Neuron (in vitro differentiated cells): ENCODE results near the gene SLC9A5.

ENCODE experiments used
- H2AFZ ChIP-seq: one replicate; pipeline ENCODE4 v1.6.1; 2013; ENCODE audit warnings: low read depth, mild to moderate bottlenecking, inconsistent platforms, low read length, moderate library complexity
- H3K27me3 ChIP-seq: one replicate; pipeline ENCODE4 v1.6.1; 2013; ENCODE audit warnings: low read length; ENCODE audit not compliant: insufficient read depth
- H3K36me3 ChIP-seq: one replicate; pipeline ENCODE4 v1.6.1; 2013; ENCODE audit warnings: low read length; ENCODE audit not compliant: insufficient read depth
- H3K4me1 ChIP-seq: one replicate; pipeline ENCODE4 v1.6.1; 2013; ENCODE audit warnings: low read length; ENCODE audit not compliant: insufficient read depth
- H3K4me3 ChIP-seq: 2 replicates; pipeline ENCODE4 v1.5.1; 2013; ENCODE audit warnings: mild to moderate bottlenecking, low read length, moderate library complexity
- H3K9me3 ChIP-seq: one replicate; pipeline ENCODE4 v1.6.1; 2013; ENCODE audit warnings: low read length

The SLC9A5 gene

DNA sequence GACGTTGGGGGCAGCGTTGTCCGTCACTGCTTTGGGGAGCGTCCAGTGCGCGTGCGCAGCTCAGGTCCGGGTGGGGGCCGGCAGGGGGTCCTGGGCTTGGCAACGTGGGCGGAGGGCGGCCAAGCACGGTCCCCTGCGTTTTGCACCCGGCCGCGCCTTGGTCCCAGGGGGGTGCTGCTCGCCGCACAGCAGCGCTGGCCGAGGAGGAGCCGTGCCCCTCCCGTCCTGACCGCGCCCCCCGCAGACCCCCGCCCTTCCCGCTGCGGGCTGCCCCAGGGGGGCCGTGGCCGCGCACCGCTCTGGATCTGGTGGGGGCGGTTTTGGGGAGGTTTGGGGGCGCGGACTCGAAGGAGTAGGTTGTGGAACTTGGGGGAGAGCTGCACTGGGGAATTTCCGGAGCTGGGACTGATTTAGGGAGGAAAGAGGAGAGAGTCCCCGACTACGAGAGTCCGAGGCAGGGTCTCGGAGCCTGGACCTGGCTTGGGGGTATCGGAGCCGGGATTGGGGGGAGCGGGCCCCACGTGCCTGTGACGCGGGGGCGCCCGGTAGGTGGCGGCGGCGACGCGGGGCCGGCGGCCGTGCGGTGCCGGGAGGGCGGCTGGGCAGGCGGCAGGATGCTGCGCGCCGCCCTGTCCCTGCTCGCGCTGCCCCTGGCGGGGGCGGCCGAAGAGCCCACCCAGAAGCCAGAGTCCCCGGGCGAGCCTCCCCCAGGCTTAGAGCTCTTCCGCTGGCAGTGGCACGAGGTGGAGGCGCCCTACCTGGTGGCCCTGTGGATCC, at the start of gene SLC9A5:
Gene SLC9A5 (plus strand): TSS at position 579 of the 777 bp plus-strand sequence. CDS start 36 bp downstream, at position 615.
- Histone ChIP-seq H3K36me3 (no peaks in the 10 kb centered on the region), H3K4me1 (peaks cover 36% of the 10 kb centered on the region), H2AFZ (peak within 1 kb of the TSS; percentile 69), H3K27me3 (peaks cover 12% of the 10 kb centered on the region), H3K9me3 (no peaks in the 10 kb centered on the region), H3K4me3 (peak within 1 kb of the TSS; percentile 73)

DNA sequence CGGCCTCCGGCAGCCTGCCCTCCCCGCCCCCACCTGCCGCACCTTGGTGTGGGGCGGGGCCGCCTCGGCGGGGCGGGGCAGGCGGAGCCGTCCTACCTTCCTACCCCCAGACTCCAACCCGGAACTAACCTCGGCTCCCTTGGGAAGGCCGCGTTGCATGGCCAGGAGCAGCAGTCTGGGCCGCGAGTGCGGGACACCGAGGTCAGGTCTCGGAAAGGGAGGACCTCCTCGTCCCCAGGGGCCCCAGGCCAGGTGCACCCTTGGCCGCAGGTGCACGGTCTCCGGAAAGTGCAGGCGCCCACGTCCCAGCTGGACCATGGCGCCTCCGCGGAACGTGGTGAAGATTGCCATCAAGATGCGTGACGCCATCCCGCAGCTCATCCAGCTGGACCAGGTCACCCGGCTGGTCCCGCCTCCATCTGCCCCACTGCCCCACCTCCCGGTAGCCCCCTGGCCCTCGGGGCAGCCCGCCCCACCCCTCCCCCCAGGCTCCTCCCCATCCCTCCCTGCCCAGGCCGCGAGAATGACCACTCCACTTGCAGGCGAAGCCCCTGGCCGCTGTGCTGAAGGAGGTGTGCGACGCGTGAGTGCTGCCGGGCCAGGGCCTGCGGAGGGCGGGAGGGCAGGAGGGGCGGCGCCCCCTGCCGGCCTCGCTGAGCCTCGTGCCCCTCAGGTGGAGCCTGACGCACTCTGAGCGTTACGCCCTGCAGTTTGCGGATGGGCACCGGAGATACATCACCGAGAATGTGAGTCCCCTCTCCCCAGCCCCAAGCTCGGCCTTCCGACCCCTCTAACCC, 49.6 kb upstream of the SLC9A5 start, which contains the start of gene ELMO3:
Gene ELMO3 (plus strand): TSS at position 121 of the 797 bp plus-strand sequence. CDS start 196 bp downstream, at position 317.
- Histone ChIP-seq H2AFZ (no peak within 1 kb of the TSS), H3K9me3 (no peaks in the 10 kb centered on the region), H3K4me1 (no peaks in the 10 kb centered on the region), H3K4me3 (no peak within 1 kb of the TSS), H3K27me3 (no peaks in the 10 kb centered on the region), H3K36me3 (peaks cover 78% of the 10 kb centered on the region)

DNA sequence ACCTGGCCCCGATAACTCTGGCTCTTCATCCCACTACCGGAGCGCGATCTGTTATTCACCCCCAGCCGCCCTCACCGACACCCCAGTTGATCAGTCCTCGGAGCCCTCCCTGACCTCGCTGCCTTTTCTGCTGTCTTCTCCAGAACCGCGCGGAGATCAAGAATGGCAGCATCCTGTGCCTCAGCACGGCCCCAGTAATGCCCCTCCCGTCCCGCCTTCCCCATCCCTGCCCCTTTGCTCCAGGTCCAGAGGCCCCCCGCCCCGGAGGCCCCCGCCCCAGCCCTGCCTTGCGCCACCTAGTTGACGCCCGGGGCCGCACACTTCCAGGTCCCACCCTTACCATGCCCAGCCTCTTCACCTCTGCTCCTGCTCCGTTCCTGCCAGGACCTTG, 49.0 kb upstream of the SLC9A5 start:
- no peaks in the 10 kb centered on the region for H3K4me1 ChIP-seq
- H3K9me3 ChIP-seq: no peaks in the 10 kb centered on the region
- H3K36me3 ChIP-seq: peaks cover 74% of the 10 kb centered on the region
- H3K4me3 ChIP-seq: no peak overlapping the region
- H3K27me3 ChIP-seq: no peaks in the 10 kb centered on the region
- H2AFZ ChIP-seq: no peak overlapping the region

GRCh38 chr16:67200491-67200890, 48.3 kb upstream of the SLC9A5 start:
- Histone ChIP-seq H3K4me1 (no peaks in the 10 kb centered on the region), H3K27me3 (no peaks in the 10 kb centered on the region), H3K4me3 (no peak overlapping the region), H3K9me3 (no peaks in the 10 kb centered on the region), H2AFZ (no peak overlapping the region), H3K36me3 (peaks cover 67% of the 10 kb centered on the region)

GRCh38 chr16:67201411-67202345, 47.1 kb upstream of the SLC9A5 start:
- peaks cover 1% of the 10 kb centered on the region for H3K4me1 ChIP-seq
- H3K9me3 ChIP-seq: no peaks in the 10 kb centered on the region
- H3K4me3 ChIP-seq: no peak overlapping the region
- H3K36me3 ChIP-seq: peaks cover 56% of the 10 kb centered on the region
- H3K27me3 ChIP-seq: no peaks in the 10 kb centered on the region
- no peak overlapping the region for H2AFZ ChIP-seq

GRCh38 chr16:67202426-67202825, 46.4 kb upstream of the SLC9A5 start:
- no peak overlapping the region for H2AFZ ChIP-seq
- H3K9me3 ChIP-seq: no peaks in the 10 kb centered on the region
- H3K4me1 ChIP-seq: peaks cover 8% of the 10 kb centered on the region
- H3K4me3 ChIP-seq: no peak overlapping the region
- H3K36me3 ChIP-seq: peaks cover 49% of the 10 kb centered on the region
- H3K27me3 ChIP-seq: no peaks in the 10 kb centered on the region

- no peak overlapping the region for H2AFZ ChIP-seq
- H3K36me3 ChIP-seq: peaks cover 46% of the 10 kb centered on the region
- H3K4me3 ChIP-seq: no peak overlapping the region
- no peaks in the 10 kb centered on the region for H3K27me3 ChIP-seq
- H3K9me3 ChIP-seq: no peaks in the 10 kb centered on the region
- H3K4me1 ChIP-seq: peaks cover 8% of the 10 kb centered on the region
These were observed 45.8 kb upstream of the SLC9A5 start for GRCh38 chr16:67202956-67203493.

- peaks cover 36% of the 10 kb centered on the region for H3K36me3 ChIP-seq
- no peaks in the 10 kb centered on the region for H3K27me3 ChIP-seq
- peaks cover 8% of the 10 kb centered on the region for H3K4me1 ChIP-seq
- no peaks in the 10 kb centered on the region for H3K9me3 ChIP-seq
- no peak overlapping the region for H3K4me3 ChIP-seq
- H2AFZ ChIP-seq: no peak overlapping the region
These were observed 44.7 kb upstream of the SLC9A5 start for GRCh38 chr16:67204076-67204475.

GRCh38 chr16:67206129-67206837, 42.5 kb upstream of the SLC9A5 start:
- H3K36me3 ChIP-seq: peaks cover 32% of the 10 kb centered on the region
- peaks cover 8% of the 10 kb centered on the region for H3K4me1 ChIP-seq
- no peaks in the 10 kb centered on the region for H3K27me3 ChIP-seq
- no peaks in the 10 kb centered on the region for H3K9me3 ChIP-seq
- no peak overlapping the region for H2AFZ ChIP-seq
- no peak overlapping the region for H3K4me3 ChIP-seq

- no peaks in the 10 kb centered on the region for H3K9me3 ChIP-seq
- no peak overlapping the region for H2AFZ ChIP-seq
- no peak overlapping the region for H3K4me3 ChIP-seq
- peaks cover 30% of the 10 kb centered on the region for H3K36me3 ChIP-seq
- H3K27me3 ChIP-seq: no peaks in the 10 kb centered on the region
- H3K4me1 ChIP-seq: peaks cover 8% of the 10 kb centered on the region
These were observed 41.9 kb upstream of the SLC9A5 start for GRCh38 chr16:67206838-67207248.

GRCh38 chr16:67207249-67208091, 41.3 kb upstream of the SLC9A5 start:
- Histone ChIP-seq H3K27me3 (no peaks in the 10 kb centered on the region), H3K4me3 (no peak overlapping the region), H3K4me1 (peaks cover 8% of the 10 kb centered on the region), H2AFZ (no peak overlapping the region), H3K9me3 (no peaks in the 10 kb centered on the region), H3K36me3 (peaks cover 30% of the 10 kb centered on the region)
